ENCODE data around the gene RNU7-1.

Gene RNU7-1

DNA sequence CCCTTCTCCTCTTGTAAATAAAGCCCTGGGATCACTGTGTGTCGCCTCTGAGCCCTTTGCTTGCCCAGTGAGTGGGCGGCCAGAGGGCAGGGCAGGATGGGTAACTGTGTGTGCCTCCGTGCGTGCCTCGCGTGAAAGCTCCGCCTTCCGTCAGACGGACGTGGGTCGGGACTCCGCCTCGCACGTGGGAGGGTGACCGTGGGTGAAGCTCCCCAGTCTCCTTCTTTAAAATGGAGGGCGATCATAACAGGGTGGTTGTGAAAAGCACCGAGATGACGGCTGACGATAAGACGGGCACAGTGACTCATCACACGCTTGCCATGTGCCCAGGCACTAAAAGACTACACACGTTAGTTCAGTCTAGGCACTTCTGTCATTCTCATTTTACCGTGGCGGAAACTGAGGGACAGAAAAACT is 17.7 kb downstream of the RNU7-1 start:
- Histone ChIP-seq H3K18ac (ENCODE audit: low read length) (peak overlapping the region; percentile 51), H3K4me2 (ENCODE audit: low read length) (peak overlapping the region; percentile 63), H3K4me1 (ENCODE audit: control insufficient read depth, low read depth, low read length) (peaks cover 10% of the 10 kb centered on the region), H4K5ac (ENCODE audit: low read length) (peak overlapping the region; percentile 33), H3K27ac (ENCODE audit: low read depth, low read length) (peak overlapping the region; percentile 93), H3K9ac (ENCODE audit: low read length) (peak overlapping the region; percentile 97), H2BK120ac (ENCODE audit: low read depth, low read length) (no peak overlapping the region), H2AK5ac (ENCODE audit: low read length) (peak overlapping the region; percentile 60), H3K36me3 (ENCODE audit: control insufficient read depth, insufficient read depth, low read length) (peaks cover 2% of the 10 kb centered on the region), H2BK15ac (replicated peaks; ENCODE audit: low read depth) (no peak overlapping the region), H3K79me2 (ENCODE audit: control insufficient read depth, insufficient read depth, low read length) (peaks cover 15% of the 10 kb centered on the region), H3K23ac (ENCODE audit: low read length) (no peak overlapping the region), H3K4me3 (ENCODE audit: low read length) (no peak overlapping the region), H3K27me3 (ENCODE audit: insufficient read depth, low read length, poor library complexity) (no peaks in the 10 kb centered on the region), H3K56ac (ENCODE audit: low read length) (peak overlapping the region; percentile 97), H3K4ac (ENCODE audit: low read depth, low read length) (peak overlapping the region; percentile 77), H2BK5ac (ENCODE audit: low read length) (peak overlapping the region; percentile 77), H4K8ac (ENCODE audit: low read depth, low read length) (no peak overlapping the region), H3K79me1 (ENCODE audit: low read length) (peaks cover 2% of the 10 kb centered on the region)
- no CpG with 5 or more reads among the region's 24 CpGs for WGBS (ENCODE audit: extremely low coverage, insufficient coverage, low lambda C conversion rate)
- DNase-seq: no peak

DNA sequence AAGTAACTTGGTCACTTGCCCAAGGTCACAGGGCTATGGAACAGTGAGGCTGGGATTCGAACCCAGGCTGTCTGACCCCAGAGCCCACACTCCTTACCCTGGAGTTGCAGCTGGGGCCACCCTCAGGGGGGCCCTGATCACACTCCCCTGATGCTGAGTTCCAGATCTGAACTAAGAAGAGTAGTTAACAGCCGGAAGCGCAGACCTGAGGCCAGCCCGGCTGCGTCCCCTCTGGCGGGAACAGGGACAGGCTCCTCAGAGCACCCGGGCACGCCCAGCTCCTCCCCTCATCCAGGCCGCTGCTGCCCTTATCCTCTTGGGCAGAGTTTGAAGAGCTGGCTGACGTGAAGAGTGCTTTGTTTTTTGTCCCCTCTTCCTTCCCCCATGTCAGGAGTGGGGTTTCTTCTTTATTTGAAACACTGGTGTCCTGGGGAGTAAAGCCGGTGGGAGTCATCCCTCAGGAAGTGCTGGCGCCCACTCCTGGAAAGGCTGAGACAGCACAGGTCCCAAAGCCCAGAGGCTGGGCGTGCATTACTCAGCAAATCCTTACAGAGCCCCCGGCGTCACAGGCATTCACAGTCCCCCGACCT is 18.2 kb downstream of the RNU7-1 start:
- Histone ChIP-seq H3K79me1 (ENCODE audit: low read length) (peaks cover 2% of the 10 kb centered on the region), H2BK120ac (ENCODE audit: low read depth, low read length) (no peak overlapping the region), H3K4me3 (ENCODE audit: low read length) (no peak overlapping the region), H2BK5ac (ENCODE audit: low read length) (peak overlapping the region; percentile 78), H3K27ac (ENCODE audit: low read depth, low read length) (peak overlapping the region; percentile 93), H3K56ac (ENCODE audit: low read length) (peak overlapping the region; percentile 97), H3K23ac (ENCODE audit: low read length) (peak overlapping the region; percentile 39), H2BK15ac (replicated peaks; ENCODE audit: low read depth) (no peak overlapping the region), H4K8ac (ENCODE audit: low read depth, low read length) (no peak overlapping the region), H3K27me3 (ENCODE audit: insufficient read depth, low read length, poor library complexity) (no peaks in the 10 kb centered on the region), H2AK5ac (ENCODE audit: low read length) (peak overlapping the region; percentile 60), H3K4ac (ENCODE audit: low read depth, low read length) (peak overlapping the region; percentile 77), H3K4me1 (ENCODE audit: control insufficient read depth, low read depth, low read length) (peaks cover 10% of the 10 kb centered on the region), H3K9ac (ENCODE audit: low read length) (peak overlapping the region; percentile 97), H3K79me2 (ENCODE audit: control insufficient read depth, insufficient read depth, low read length) (peaks cover 15% of the 10 kb centered on the region), H4K5ac (ENCODE audit: low read length) (peak overlapping the region; percentile 33), H3K18ac (ENCODE audit: low read length) (peak overlapping the region; percentile 52), H3K36me3 (ENCODE audit: control insufficient read depth, insufficient read depth, low read length) (peaks cover 4% of the 10 kb centered on the region), H3K4me2 (ENCODE audit: low read length) (peak overlapping the region; percentile 63)
- DNase-seq: peak; percentile 97
- WGBS (ENCODE audit: extremely low coverage, insufficient coverage, low lambda C conversion rate): no CpG with 5 or more reads among the region's 16 CpGs

DNA sequence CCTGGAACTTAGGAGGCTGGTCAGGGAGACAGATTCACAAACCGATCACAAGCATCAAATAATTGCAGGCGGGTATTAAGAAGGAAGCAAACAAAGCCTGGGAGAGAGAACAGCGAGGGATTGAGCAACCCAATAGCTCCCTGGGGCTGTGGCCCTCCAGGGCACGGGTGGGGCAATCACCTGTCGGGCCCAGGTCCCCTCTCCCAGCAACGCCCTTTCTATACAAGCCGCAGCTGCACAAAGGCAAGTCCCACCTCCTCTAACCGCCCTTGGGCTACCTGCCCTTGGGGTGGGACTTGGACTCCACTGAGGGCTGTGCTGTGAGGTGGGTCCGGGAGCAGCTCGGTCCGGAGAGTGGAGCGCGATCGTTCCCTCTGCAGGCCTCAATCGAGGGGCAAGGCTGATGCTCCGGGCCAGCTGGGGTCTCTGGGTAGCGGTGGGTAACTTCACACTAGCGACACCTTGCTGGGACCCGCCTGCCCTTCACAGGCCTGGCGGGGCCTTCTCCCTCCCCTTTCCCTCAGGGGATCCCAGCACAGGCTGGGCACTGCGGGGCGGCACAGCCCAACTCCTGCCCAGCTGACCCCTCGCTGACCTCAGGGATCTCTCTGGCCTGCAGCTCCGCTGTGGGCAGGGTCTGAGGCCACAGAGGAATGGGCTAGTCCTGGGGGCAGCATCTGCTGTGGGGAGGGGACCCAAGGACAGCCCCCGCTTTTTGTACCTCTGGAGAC is 18.8 kb downstream of the RNU7-1 start:
- WGBS (ENCODE audit: extremely low coverage, insufficient coverage, low lambda C conversion rate): no CpG with 5 or more reads among the region's 25 CpGs
- Histone ChIP-seq H3K56ac (ENCODE audit: low read length) (peak overlapping the region; percentile 97), H4K5ac (ENCODE audit: low read length) (no peak overlapping the region), H3K79me1 (ENCODE audit: low read length) (peaks cover 5% of the 10 kb centered on the region), H4K8ac (ENCODE audit: low read depth, low read length) (peak overlapping the region; percentile 6), H3K27ac (ENCODE audit: low read depth, low read length) (peak overlapping the region; percentile 93), H2AK5ac (ENCODE audit: low read length) (peak overlapping the region; percentile 67), H2BK15ac (replicated peaks; ENCODE audit: low read depth) (no peak overlapping the region), H3K9ac (ENCODE audit: low read length) (peak overlapping the region; percentile 97), H3K4me2 (ENCODE audit: low read length) (peak overlapping the region; percentile 63), H3K18ac (ENCODE audit: low read length) (peak overlapping the region; percentile 52), H3K36me3 (ENCODE audit: control insufficient read depth, insufficient read depth, low read length) (peaks cover 8% of the 10 kb centered on the region), H2BK120ac (ENCODE audit: low read depth, low read length) (peak overlapping the region; percentile 1), H3K27me3 (ENCODE audit: insufficient read depth, low read length, poor library complexity) (no peaks in the 10 kb centered on the region), H3K4me1 (ENCODE audit: control insufficient read depth, low read depth, low read length) (peaks cover 10% of the 10 kb centered on the region), H3K23ac (ENCODE audit: low read length) (peak overlapping the region; percentile 90), H3K4me3 (ENCODE audit: low read length) (peak overlapping the region; percentile 3), H3K4ac (ENCODE audit: low read depth, low read length) (peak overlapping the region; percentile 76), H2BK5ac (ENCODE audit: low read length) (peak overlapping the region; percentile 59), H3K79me2 (ENCODE audit: control insufficient read depth, insufficient read depth, low read length) (peaks cover 16% of the 10 kb centered on the region)
- DNase-seq: peak; percentile 64

DNA sequence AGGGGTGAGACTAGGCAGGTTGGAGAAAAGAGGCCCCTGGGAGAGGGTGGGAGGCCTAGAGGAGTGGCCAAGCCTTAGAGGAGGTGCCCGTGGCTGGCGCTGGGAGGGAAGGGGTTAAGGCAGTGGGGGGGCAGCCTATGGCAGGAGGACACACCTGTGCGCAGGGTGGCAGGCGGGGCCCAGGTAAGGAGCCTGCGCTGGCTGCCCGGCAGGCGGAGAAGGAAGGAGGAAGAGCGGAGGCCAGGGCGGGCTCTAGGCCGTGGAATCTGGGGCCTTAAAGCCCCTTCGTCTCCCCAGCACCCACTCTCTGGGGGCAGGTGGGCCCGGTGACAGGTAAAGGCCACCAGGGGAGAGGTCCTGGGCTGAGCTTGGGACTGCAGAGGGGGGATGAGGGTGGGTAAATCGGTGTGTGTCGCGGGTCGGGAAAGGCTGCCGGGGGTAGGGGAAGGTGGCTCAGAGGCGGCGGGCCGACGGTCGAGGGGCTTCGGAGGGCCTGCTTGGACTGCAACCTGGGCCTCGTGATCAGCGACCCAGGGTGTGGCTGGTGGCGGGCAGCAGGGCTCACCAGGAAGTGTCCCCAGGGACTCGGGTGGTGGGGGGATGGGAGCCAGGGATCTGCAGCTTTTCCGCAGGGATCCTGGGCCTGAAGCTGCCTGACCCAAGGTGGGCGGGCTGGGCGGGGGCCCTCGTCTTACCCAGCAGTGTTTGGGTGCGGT is 19.6 kb downstream of the RNU7-1 start:
- Histone ChIP-seq H3K27ac (ENCODE audit: low read depth, low read length) (peak overlapping the region; percentile 93), H4K8ac (ENCODE audit: low read depth, low read length) (no peak overlapping the region), H3K4me1 (ENCODE audit: control insufficient read depth, low read depth, low read length) (peaks cover 10% of the 10 kb centered on the region), H2BK5ac (ENCODE audit: low read length) (peak overlapping the region; percentile 83), H3K79me1 (ENCODE audit: low read length) (peaks cover 8% of the 10 kb centered on the region), H2AK5ac (ENCODE audit: low read length) (no peak overlapping the region), H3K36me3 (ENCODE audit: control insufficient read depth, insufficient read depth, low read length) (peaks cover 11% of the 10 kb centered on the region), H3K27me3 (ENCODE audit: insufficient read depth, low read length, poor library complexity) (no peaks in the 10 kb centered on the region), H2BK120ac (ENCODE audit: low read depth, low read length) (no peak overlapping the region), H3K18ac (ENCODE audit: low read length) (peak overlapping the region; percentile 52), H3K9ac (ENCODE audit: low read length) (peak overlapping the region; percentile 97), H3K4me2 (ENCODE audit: low read length) (peak overlapping the region; percentile 56), H3K79me2 (ENCODE audit: control insufficient read depth, insufficient read depth, low read length) (peaks cover 19% of the 10 kb centered on the region), H3K4me3 (ENCODE audit: low read length) (peak overlapping the region; percentile 84), H3K23ac (ENCODE audit: low read length) (peak overlapping the region; percentile 99), H3K56ac (ENCODE audit: low read length) (peak overlapping the region; percentile 97), H4K5ac (ENCODE audit: low read length) (no peak overlapping the region), H2BK15ac (replicated peaks; ENCODE audit: low read depth) (no peak overlapping the region), H3K4ac (ENCODE audit: low read depth, low read length) (peak overlapping the region; percentile 76)
- DNase-seq: peak; percentile 86
- WGBS (ENCODE audit: extremely low coverage, insufficient coverage, low lambda C conversion rate): no CpG with 5 or more reads among the region's 32 CpGs

DNA sequence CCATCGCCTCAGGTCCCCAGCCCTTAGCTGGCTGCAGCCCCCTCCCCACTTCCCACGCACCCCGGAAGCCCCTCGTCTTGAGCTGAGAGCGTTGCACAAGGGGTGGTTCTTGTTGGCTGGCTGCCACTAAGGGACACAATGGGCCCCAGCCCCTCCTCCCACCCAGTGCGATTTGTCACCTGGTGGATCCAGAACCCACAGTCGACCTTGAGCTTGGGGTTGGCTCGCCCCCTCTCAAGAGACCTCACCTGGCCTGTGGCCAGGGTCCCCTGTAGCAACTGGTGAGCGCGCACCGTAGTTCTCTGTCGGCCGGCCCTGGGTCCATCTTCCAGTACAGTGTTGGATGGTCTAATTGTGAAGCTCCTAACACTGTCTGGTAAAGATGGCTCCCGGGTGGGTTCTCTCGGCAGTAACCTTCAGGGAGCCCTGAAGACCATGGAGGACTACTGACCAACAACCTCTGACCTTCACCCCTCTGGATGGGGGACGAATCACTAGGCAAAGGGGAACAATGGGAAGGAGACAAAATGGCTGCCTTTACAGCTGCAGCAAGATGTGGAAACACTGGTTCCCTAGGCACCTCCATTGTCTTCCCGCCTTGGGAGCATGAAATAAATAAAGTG is 20.3 kb downstream of the RNU7-1 start:
- Histone ChIP-seq H2BK5ac (ENCODE audit: low read length) (no peak overlapping the region), H3K27ac (ENCODE audit: low read depth, low read length) (peak overlapping the region; percentile 39), H3K36me3 (ENCODE audit: control insufficient read depth, insufficient read depth, low read length) (peaks cover 16% of the 10 kb centered on the region), H2BK15ac (replicated peaks; ENCODE audit: low read depth) (no peak overlapping the region), H3K9ac (ENCODE audit: low read length) (peak overlapping the region; percentile 97), H3K4me3 (ENCODE audit: low read length) (peak overlapping the region; percentile 84), H4K8ac (ENCODE audit: low read depth, low read length) (no peak overlapping the region), H3K23ac (ENCODE audit: low read length) (no peak overlapping the region), H2AK5ac (ENCODE audit: low read length) (peak overlapping the region; percentile 91), H3K27me3 (ENCODE audit: insufficient read depth, low read length, poor library complexity) (no peaks in the 10 kb centered on the region), H3K79me2 (ENCODE audit: control insufficient read depth, insufficient read depth, low read length) (peaks cover 26% of the 10 kb centered on the region), H4K5ac (ENCODE audit: low read length) (peak overlapping the region; percentile 1), H3K79me1 (ENCODE audit: low read length) (peaks cover 14% of the 10 kb centered on the region), H3K4ac (ENCODE audit: low read depth, low read length) (peak overlapping the region; percentile 76), H3K18ac (ENCODE audit: low read length) (peak overlapping the region; percentile 8), H3K4me2 (ENCODE audit: low read length) (peak overlapping the region; percentile 57), H2BK120ac (ENCODE audit: low read depth, low read length) (no peak overlapping the region), H3K4me1 (ENCODE audit: control insufficient read depth, low read depth, low read length) (peaks cover 10% of the 10 kb centered on the region), H3K56ac (ENCODE audit: low read length) (peak overlapping the region; percentile 97)
- WGBS (ENCODE audit: extremely low coverage, insufficient coverage, low lambda C conversion rate): no CpG with 5 or more reads among the region's 17 CpGs
- no peak for DNase-seq
